Measurements from ENCODE around the gene CPS1. TPM values are rescaled to one million over a fixed set of nuclear protein-coding genes. Genes with fewer than 3 reads are reported as not detected.

Gene CPS1
- total RNA-seq, 4 donors from 2014 or later = 2.3 to 9.5 (median 2.9) TPM

- no peak for ATAC-seq (ENCODE audit: low FRiP score)
- TF ChIP-seq CTCF (IDR thresholded peaks at IDR 0.05) = no peak
Observed at GRCh38 chr2:210727549-210727948, 171.2 kb downstream of the CPS1 start.

More at GRCh38 chr2:210727549-210727948, 171.2 kb downstream of the CPS1 start:
- DNase-seq (ENCODE audit: low spot score) = no peak

Other genes starting within 250 kb of the CPS1 start
- not detected for gene MYL1, start 241.4 kb upstream of the CPS1 start, total RNA-seq
- 10 to 100 TPM; 20.8 to 33.6 (median 27.1) TPM for gene LANCL1, start 79.8 kb upstream of the CPS1 start, total RNA-seq

All from omental fat pad (tissue), 4 donors.